Measurements from ENCODE around the gene OPALIN. TPM values are rescaled to one million over a fixed set of nuclear protein-coding genes. Genes with fewer than 3 reads are reported as not detected.

Gene OPALIN
- not detected in 2 replicates for total RNA-seq

- Mint-ChIP-seq H3K36me3 (ENCODE audit: low read depth) (no peaks in the 10 kb centered on the region), H3K4me1 (no peaks in the 10 kb centered on the region), H3K9me3 (no peaks in the 10 kb centered on the region), H3K27me3 (peaks cover 13% of the 10 kb centered on the region), H3K4me3 (no peak within 1 kb of the TSS), H3K27ac (no peak within 1 kb of the TSS)
- ChIA-PET CTCF (no interaction called here), POLR2A (no interaction called here)
- TF ChIP-seq CTCF (IDR thresholded peaks at IDR 0.05), result no peak
- ATAC-seq (ENCODE audit: low read depth), result no peak
- intact Hi-C loops (cut with micrococcal nuclease), result no loop called here
- no peak for DNase-seq
Measured at GRCh38 chr10:96358851-96359540, at the start of gene OPALIN. Gene OPALIN (minus strand): TSS chr10:96359002. CDS start chr10:96358896, 106 bp downstream.

- TF ChIP-seq CTCF (IDR thresholded peaks at IDR 0.05), result no peak
- Mint-ChIP-seq H3K4me3 (no peak overlapping the region), H3K9me3 (no peaks in the 10 kb centered on the region), H3K27me3 (peaks cover 24% of the 10 kb centered on the region), H3K4me1 (no peaks in the 10 kb centered on the region), H3K27ac (no peak overlapping the region), H3K36me3 (ENCODE audit: low read depth) (no peaks in the 10 kb centered on the region)
- DNase-seq, result no peak
- ChIA-PET POLR2A (no interaction called here), CTCF (no interaction called here)
- ATAC-seq (ENCODE audit: low read depth), result no peak
- intact Hi-C loops (cut with micrococcal nuclease), result no loop called here
Measured at GRCh38 chr10:96408201-96408600, 49.4 kb upstream of the OPALIN start.

GRCh38 chr10:96407560-96408069 is 48.8 kb upstream of the OPALIN start:
- H3K4me3 Mint-ChIP-seq, result no peak overlapping the region
- H3K36me3 Mint-ChIP-seq (ENCODE audit: low read depth), result no peaks in the 10 kb centered on the region
- no peaks in the 10 kb centered on the region for H3K4me1 Mint-ChIP-seq
- ChIA-PET CTCF (interaction anchor here (1.2 kb wide), 1 partner anchor 13 kb away, joined by 3 read pairs; no protein-coding TSS in a partner anchor), POLR2A (no interaction called here)
- H3K9me3 Mint-ChIP-seq, result no peaks in the 10 kb centered on the region
- no peak for TF ChIP-seq CTCF (IDR thresholded peaks at IDR 0.05)
- ATAC-seq (ENCODE audit: low read depth) (no peak), DNase-seq (no peak)
- H3K27ac Mint-ChIP-seq, result no peak overlapping the region
- peaks cover 29% of the 10 kb centered on the region for H3K27me3 Mint-ChIP-seq
- intact Hi-C loops (cut with micrococcal nuclease), result no loop called here

- H3K27ac Mint-ChIP-seq, result no peak overlapping the region
- POLR2A ChIA-PET, result no interaction called here
- intact Hi-C loops (cut with micrococcal nuclease), result no loop called here
- H3K36me3 Mint-ChIP-seq (ENCODE audit: low read depth), result no peaks in the 10 kb centered on the region
- no peak for TF ChIP-seq CTCF (IDR thresholded peaks at IDR 0.05)
- H3K27me3 Mint-ChIP-seq, result peaks cover 25% of the 10 kb centered on the region
- ATAC-seq (ENCODE audit: low read depth) (no peak), DNase-seq (no peak)
- no peaks in the 10 kb centered on the region for H3K9me3 Mint-ChIP-seq
- H3K4me3 Mint-ChIP-seq, result no peak overlapping the region
- H3K4me1 Mint-ChIP-seq, result no peaks in the 10 kb centered on the region
- CTCF ChIA-PET, result no interaction called here
Measured at GRCh38 chr10:96406091-96406490, 47.3 kb upstream of the OPALIN start.

- H3K9me3 Mint-ChIP-seq, result no peaks in the 10 kb centered on the region
- DNase-seq, result no peak
- H3K36me3 Mint-ChIP-seq (ENCODE audit: low read depth), result no peaks in the 10 kb centered on the region
- POLR2A ChIA-PET, result no interaction called here
- intact Hi-C loops (cut with micrococcal nuclease), result no loop called here
- CTCF ChIA-PET, result interaction anchor here (0.6 to 0.7 kb wide), 2 partner anchors 154 to 1297 kb away, joined by 3 read pairs; no protein-coding TSS in a partner anchor
- ATAC-seq (ENCODE audit: low read depth), result no peak
- no peak overlapping the region for H3K27ac Mint-ChIP-seq
- no peak for TF ChIP-seq CTCF (IDR thresholded peaks at IDR 0.05)
- H3K4me1 Mint-ChIP-seq, result no peaks in the 10 kb centered on the region
- H3K4me3 Mint-ChIP-seq, result no peak overlapping the region
- H3K27me3 Mint-ChIP-seq, result peaks cover 25% of the 10 kb centered on the region
Measured at GRCh38 chr10:96402417-96403305, 43.9 kb upstream of the OPALIN start.
